Measurements from ENCODE around the gene MIEN1. TPM values are rescaled to one million over a fixed set of nuclear protein-coding genes. Genes with fewer than 3 reads are reported as not detected.

Gene MIEN1
- total and polyA plus RNA-seq, 2 of the 13 experiments (the other 11 are each of a cell fraction or from before 2014, with no cell fraction given) = 40.6 to 56.6 TPM

DNA sequence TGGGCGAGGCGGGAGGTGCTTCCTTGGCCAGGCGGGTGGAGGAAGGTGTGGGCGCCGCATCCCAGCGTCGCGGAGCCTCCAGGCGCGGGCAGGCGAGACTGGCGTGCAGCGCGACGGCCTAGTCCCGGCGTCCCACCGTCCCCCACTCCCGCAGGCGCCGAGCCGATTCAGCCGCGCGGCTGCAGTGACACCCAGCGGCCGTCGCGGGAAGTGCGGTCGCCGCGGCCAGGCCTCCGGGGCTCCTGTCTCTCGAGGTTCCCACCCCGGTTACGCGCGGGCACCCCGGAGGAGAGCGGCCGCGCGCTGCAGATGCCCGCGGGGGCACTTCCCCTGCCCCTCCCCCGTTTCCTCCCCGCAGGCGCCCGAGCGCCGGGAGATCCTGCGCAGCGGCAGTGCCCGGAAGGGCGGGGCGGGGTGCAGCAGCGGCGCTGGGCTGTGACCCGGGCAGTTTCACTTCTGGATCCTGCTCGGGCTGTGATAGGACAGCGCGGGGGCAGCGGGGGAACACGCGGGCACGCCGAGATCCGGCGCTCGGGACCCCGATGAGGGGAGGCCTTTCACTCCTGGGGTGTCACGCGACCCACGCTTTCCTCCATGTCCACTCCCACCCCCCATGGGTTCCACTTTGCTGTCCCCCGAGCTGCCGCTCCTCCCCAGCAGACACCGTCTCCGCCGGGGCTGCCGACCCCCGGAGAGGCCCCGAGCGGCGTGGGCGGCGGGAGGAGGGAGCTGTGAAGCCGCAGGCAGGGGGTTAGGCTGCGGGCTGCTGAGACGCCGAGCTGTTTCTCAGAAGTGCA, 24.0 kb upstream of the MIEN1 start (continued):
- TF ChIP-seq, protein P1, sequence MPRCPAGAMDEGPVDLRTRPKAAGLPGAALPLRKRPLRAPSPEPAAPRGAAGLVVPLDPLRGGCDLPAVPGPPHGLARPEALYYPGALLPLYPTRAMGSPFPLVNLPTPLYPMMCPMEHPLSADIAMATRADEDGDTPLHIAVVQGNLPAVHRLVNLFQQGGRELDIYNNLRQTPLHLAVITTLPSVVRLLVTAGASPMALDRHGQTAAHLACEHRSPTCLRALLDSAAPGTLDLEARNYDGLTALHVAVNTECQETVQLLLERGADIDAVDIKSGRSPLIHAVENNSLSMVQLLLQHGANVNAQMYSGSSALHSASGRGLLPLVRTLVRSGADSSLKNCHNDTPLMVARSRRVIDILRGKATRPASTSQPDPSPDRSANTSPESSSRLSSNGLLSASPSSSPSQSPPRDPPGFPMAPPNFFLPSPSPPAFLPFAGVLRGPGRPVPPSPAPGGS (CRISPR knock-in tag; IDR thresholded peaks at IDR 0.05) = peak; percentile 80; the same call in 1 of the 2 replicates
- TF ChIP-seq ZNF33A (CRISPR knock-in tag; IDR thresholded peaks at IDR 0.05; ENCODE audit: borderline replicate concordance) (no peak), SAFB2 (CRISPR knock-in tag; IDR thresholded peaks at IDR 0.05; ENCODE audit: borderline replicate concordance, low read depth) (peak; percentile 99), DPF2 (CRISPR knock-in tag; IDR thresholded peaks at IDR 0.05; ENCODE audit: borderline replicate concordance, low read depth) (no peak), GATAD1 (CRISPR knock-in tag; IDR thresholded peaks at IDR 0.05) (peak; percentile 84), SKI (IDR thresholded peaks at IDR 0.05; ENCODE audit: partially characterized antibody) (peak; percentile 87), TCF12 (IDR thresholded peaks at IDR 0.05) (no peak), TCF12 (CRISPR knock-in tag; IDR thresholded peaks at IDR 0.05) (peak; percentile 51; the same call in 1 of the 2 replicates), ZNF343 (CRISPR knock-in tag; IDR thresholded peaks at IDR 0.05) (peak; percentile 88), PHF20 (CRISPR knock-in tag; IDR thresholded peaks at IDR 0.05) (peak; percentile 74), KDM2A (CRISPR knock-in tag; IDR thresholded peaks at IDR 0.05; ENCODE audit: borderline replicate concordance, low read depth) (peak; percentile 95), ISX (CRISPR knock-in tag; conservative IDR thresholded peaks at IDR 0.05) (peak; percentile 93), TOE1 (CRISPR knock-in tag; IDR thresholded peaks at IDR 0.05) (no peak; the same call in 1 of the 2 replicates)
- TF ChIP-seq, protein P2, sequence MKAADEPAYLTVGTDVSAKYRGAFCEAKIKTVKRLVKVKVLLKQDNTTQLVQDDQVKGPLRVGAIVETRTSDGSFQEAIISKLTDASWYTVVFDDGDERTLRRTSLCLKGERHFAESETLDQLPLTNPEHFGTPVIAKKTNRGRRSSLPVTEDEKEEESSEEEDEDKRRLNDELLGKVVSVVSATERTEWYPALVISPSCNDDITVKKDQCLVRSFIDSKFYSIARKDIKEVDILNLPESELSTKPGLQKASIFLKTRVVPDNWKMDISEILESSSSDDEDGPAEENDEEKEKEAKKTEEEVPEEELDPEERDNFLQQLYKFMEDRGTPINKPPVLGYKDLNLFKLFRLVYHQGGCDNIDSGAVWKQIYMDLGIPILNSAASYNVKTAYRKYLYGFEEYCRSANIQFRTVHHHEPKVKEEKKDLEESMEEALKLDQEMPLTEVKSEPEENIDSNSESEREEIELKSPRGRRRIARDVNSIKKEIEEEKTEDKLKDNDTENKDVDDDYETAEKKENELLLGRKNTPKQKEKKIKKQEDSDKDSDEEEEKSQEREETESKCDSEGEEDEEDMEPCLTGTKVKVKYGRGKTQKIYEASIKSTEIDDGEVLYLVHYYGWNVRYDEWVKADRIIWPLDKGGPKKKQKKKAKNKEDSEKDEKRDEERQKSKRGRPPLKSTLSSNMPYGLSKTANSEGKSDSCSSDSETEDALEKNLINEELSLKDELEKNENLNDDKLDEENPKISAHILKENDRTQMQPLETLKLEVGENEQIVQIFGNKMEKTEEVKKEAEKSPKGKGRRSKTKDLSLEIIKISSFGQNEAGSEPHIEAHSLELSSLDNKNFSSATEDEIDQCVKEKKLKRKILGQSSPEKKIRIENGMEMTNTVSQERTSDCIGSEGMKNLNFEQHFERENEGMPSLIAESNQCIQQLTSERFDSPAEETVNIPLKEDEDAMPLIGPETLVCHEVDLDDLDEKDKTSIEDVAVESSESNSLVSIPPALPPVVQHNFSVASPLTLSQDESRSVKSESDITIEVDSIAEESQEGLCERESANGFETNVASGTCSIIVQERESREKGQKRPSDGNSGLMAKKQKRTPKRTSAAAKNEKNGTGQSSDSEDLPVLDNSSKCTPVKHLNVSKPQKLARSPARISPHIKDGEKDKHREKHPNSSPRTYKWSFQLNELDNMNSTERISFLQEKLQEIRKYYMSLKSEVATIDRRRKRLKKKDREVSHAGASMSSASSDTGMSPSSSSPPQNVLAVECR (CRISPR knock-in tag; IDR thresholded peaks at IDR 0.05; ENCODE audit: borderline replicate concordance) = peak; percentile 90
- TF ChIP-seq, protein P3, sequence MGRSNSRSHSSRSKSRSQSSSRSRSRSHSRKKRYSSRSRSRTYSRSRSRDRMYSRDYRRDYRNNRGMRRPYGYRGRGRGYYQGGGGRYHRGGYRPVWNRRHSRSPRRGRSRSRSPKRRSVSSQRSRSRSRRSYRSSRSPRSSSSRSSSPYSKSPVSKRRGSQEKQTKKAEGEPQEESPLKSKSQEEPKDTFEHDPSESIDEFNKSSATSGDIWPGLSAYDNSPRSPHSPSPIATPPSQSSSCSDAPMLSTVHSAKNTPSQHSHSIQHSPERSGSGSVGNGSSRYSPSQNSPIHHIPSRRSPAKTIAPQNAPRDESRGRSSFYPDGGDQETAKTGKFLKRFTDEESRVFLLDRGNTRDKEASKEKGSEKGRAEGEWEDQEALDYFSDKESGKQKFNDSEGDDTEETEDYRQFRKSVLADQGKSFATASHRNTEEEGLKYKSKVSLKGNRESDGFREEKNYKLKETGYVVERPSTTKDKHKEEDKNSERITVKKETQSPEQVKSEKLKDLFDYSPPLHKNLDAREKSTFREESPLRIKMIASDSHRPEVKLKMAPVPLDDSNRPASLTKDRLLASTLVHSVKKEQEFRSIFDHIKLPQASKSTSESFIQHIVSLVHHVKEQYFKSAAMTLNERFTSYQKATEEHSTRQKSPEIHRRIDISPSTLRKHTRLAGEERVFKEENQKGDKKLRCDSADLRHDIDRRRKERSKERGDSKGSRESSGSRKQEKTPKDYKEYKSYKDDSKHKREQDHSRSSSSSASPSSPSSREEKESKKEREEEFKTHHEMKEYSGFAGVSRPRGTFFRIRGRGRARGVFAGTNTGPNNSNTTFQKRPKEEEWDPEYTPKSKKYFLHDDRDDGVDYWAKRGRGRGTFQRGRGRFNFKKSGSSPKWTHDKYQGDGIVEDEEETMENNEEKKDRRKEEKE (IDR thresholded peaks at IDR 0.05) = no peak
- TF ChIP-seq, protein P4, sequence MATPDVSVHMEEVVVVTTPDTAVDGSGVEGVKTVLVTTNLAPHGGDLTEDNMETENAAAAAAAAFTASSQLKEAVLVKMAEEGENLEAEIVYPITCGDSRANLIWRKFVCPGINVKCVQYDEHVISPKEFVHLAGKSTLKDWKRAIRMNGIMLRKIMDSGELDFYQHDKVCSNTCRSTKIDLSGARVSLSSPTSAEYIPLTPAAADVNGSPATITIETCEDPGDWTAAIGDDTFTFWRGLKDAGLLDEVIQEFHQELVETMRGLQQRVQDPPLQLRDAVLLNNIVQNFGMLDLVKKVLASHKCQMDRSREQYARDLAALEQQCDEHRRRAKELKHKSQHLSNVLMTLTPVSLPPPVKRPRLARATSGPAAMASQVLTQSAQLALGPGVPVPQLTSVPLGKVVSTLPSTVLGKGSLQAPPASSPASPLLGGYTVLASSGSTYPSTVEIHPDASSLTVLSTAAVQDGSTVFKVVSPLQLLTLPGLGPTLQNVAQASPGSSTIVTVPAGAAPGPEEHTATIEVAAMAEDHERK (CRISPR knock-in tag; IDR thresholded peaks at IDR 0.05; ENCODE audit: low read depth) = no peak
- TF ChIP-seq, protein P5, sequence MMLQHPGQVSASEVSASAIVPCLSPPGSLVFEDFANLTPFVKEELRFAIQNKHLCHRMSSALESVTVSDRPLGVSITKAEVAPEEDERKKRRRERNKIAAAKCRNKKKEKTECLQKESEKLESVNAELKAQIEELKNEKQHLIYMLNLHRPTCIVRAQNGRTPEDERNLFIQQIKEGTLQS (CRISPR knock-in tag; IDR thresholded peaks at IDR 0.05) = 0 out of 2 replicates have a peak, but pooled peaks have one; percentile 47

All from HepG2 (cell line).